Thymus (tissue), 11 donors: ENCODE data around the gene CDH13. TPM values are rescaled to one million over a fixed set of nuclear protein-coding genes. Genes with fewer than 3 reads are reported as not detected.

Experiments used
- DNase-seq, 9 donors: peaks; one replicate each; pipeline ENCODE4 v3.0.0-alpha.2; 2013; ENCODE audit warnings: low spot score in 9 of 9, low read depth in 6 of 9, missing footprints in 1 of 9
- H3K27ac ChIP-seq, 2 donors: one replicate each; pipeline ENCODE4 v1.5.1; 2013; ENCODE audit warnings: control low read depth in 1 of 2, low read depth in 1 of 2, low read length in 1 of 2, mild to moderate bottlenecking in 1 of 2, moderate library complexity in 1 of 2
- H3K27me3 ChIP-seq, 2 donors: one replicate each; pipeline ENCODE4 v1.5.1; 2013; ENCODE audit warnings: low read length in 1 of 2; ENCODE audit not compliant: control insufficient read depth in 2 of 2, insufficient read depth in 1 of 2
- H3K36me3 ChIP-seq, 2 donors: one replicate each; pipeline ENCODE4 v1.5.1; 2013; ENCODE audit warnings: low read length in 1 of 2, mild to moderate bottlenecking in 1 of 2, moderate library complexity in 1 of 2; ENCODE audit not compliant: control insufficient read depth in 2 of 2, insufficient read depth in 2 of 2
- H3K4me1 ChIP-seq, 2 donors: one replicate each; pipeline ENCODE4 v1.5.1; 2013; ENCODE audit warnings: low read length in 2 of 2; ENCODE audit not compliant: control insufficient read depth in 2 of 2, insufficient read depth in 2 of 2
- H3K4me3 ChIP-seq, 2 donors: one replicate each; pipeline ENCODE4 v1.5.1; 2013; ENCODE audit warnings: low read length in 2 of 2, control low read depth in 1 of 2, mild to moderate bottlenecking in 1 of 2
- H3K9me3 ChIP-seq, 2 donors: one replicate each; pipeline ENCODE4 v1.5.1; 2013; ENCODE audit warnings: low read length in 1 of 2, mild to moderate bottlenecking in 1 of 2; ENCODE audit not compliant: control insufficient read depth in 2 of 2, insufficient read depth in 1 of 2
- WGBS: extraction: QIAGEN DNeasy Blood & Tissue Kit; methylation state at CpG from one replicate; pipeline ENCODE4 v1.1.7; 2013; 5-methylcytosine and 5-hydroxymethylcytosine counted together
- polyA plus RNA-seq: library from polyadenylated mRNA; stranded (reverse); fragments of 200-250 nt; gene quantifications from one replicate; pipeline ENCODE4 v1.2.3, GENCODE V29; 2013
- total RNA-seq: library from RNA; stranded (reverse); fragments of 120-200 nt; gene quantifications from one replicate; pipeline ENCODE4 v1.2.4, GENCODE V29; 2013
- donor health status: healthy.

CDH13 gene
- total and polyA plus RNA-seq, 2 donors = 1.5 to 3.7 TPM

GRCh38 chr16:83619381-83620150 is 992.8 kb downstream of the CDH13 start:
- Histone ChIP-seq H3K36me3 (no peaks in the 10 kb centered on the region), H3K4me1 (no peaks in the 10 kb centered on the region), H3K27me3 (no peaks in the 10 kb centered on the region), H3K9me3 (no peaks in the 10 kb centered on the region), H3K4me3 (no peak overlapping the region), H3K27ac (no peak overlapping the region)
- DNase-seq = no peak
- 60% methylated on average over 12 of the region's 12 CpGs for WGBS

- 90% methylated on average over 7 of the region's 7 CpGs for WGBS
- H3K27ac ChIP-seq = no peak overlapping the region
- no peaks in the 10 kb centered on the region for H3K9me3 ChIP-seq
- no peaks in the 10 kb centered on the region for H3K4me1 ChIP-seq
- no peak overlapping the region for H3K4me3 ChIP-seq
- H3K27me3 ChIP-seq = no peaks in the 10 kb centered on the region
- DNase-seq = no peak
- H3K36me3 ChIP-seq = no peaks in the 10 kb centered on the region
Observed at GRCh38 chr16:83622010-83622409, 995.2 kb downstream of the CDH13 start.

DNA sequence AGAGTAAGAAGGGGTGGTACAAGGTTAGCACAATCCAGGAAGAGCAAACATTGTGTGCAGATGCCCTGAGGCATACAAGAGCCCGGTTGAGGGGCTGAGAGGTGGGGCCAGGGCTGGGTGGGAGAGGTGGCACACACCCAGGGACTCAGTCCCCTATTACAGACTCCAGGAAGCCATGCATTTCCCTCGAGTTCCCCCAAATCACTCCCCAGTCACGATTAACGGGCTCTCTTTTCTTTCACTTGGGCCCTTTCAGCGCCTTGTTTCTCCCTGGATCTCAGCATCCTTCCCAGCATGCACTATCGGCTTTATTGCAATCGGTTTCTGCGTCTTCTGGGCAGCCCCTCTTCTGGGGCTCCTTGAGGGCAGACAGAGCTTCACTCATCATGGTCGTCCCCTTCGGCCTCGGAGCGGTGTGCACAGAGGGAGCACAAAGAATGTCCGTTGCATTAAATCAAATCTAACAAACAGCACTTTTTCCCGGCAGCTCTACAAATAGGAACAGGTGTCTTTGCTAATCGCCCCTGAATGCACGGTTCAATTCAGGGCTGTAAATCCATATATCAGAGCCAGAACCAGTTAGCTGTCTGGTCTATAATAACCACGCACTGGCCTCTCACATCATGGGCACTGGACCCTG is 996.4 kb downstream of the CDH13 start:
- no peak overlapping the region for H3K27ac ChIP-seq
- no peaks in the 10 kb centered on the region for H3K4me1 ChIP-seq
- no peaks in the 10 kb centered on the region for H3K27me3 ChIP-seq
- no peaks in the 10 kb centered on the region for H3K36me3 ChIP-seq
- WGBS = 89% methylated on average over 17 of the region's 17 CpGs
- no peaks in the 10 kb centered on the region for H3K9me3 ChIP-seq
- DNase-seq = no peak
- no peak overlapping the region for H3K4me3 ChIP-seq

DNA sequence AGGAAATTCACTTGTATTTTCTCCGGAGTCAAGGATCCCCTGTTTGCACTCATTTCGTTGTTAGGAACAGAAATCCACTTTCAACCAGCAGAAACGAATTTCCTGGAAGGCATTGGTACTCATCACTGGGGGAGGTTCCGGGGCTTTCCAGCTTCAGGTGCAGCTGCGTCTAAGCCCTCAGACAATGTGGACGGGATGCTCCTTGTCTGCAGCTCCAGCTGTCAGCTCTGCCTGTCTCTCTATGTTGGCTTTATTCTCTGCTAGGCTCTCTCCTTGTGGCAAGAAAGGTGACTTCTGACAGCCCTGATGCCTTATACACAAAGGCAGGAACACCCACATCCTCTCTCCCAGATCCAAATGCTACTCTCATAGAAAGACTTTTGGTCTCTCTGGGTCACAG is 997.1 kb downstream of the CDH13 start:
- Histone ChIP-seq H3K4me1 (no peaks in the 10 kb centered on the region), H3K36me3 (no peaks in the 10 kb centered on the region), H3K27me3 (no peaks in the 10 kb centered on the region), H3K4me3 (no peak overlapping the region), H3K27ac (no peak overlapping the region), H3K9me3 (no peaks in the 10 kb centered on the region)
- 83% methylated on average over 6 of the region's 6 CpGs for WGBS
- no peak for DNase-seq

DNA sequence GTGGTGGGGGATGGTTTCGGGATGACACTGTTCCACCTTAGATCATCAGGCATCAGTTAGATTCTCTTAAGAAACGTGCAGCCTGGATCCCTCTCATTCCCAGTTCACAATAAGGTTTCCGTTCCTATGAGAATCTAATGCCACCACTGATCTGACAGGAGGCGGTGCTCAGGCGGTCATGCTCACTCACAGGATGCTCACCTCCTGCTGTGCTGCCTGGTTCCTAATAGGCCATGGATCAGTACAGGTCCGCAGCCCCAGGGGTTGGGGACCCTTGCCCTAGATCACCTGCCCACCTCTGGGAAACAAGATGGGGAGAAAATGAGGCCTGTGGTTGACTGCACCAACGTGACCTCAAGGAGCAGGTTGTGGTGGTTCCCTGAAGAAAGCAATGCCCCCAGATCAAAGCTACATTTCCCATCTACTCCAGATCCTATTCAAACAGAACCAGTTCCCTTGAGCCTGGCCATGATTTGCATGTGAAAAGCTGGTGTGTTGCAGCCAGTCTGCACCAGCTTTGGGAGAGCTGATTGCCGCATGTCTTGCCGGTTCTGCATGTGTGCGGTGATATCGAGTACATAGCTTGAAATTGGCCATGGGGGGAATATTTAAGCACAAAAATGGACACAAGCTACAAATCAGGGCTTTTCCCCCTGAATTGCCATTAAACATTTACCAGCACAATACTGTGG is 997.8 kb downstream of the CDH13 start:
- H3K36me3 ChIP-seq = no peaks in the 10 kb centered on the region
- no peaks in the 10 kb centered on the region for H3K9me3 ChIP-seq
- no peak overlapping the region for H3K27ac ChIP-seq
- 89% methylated on average over 11 of the region's 11 CpGs for WGBS
- H3K4me1 ChIP-seq = no peaks in the 10 kb centered on the region
- H3K27me3 ChIP-seq = no peaks in the 10 kb centered on the region
- no peak overlapping the region for H3K4me3 ChIP-seq
- no peak for DNase-seq

DNA sequence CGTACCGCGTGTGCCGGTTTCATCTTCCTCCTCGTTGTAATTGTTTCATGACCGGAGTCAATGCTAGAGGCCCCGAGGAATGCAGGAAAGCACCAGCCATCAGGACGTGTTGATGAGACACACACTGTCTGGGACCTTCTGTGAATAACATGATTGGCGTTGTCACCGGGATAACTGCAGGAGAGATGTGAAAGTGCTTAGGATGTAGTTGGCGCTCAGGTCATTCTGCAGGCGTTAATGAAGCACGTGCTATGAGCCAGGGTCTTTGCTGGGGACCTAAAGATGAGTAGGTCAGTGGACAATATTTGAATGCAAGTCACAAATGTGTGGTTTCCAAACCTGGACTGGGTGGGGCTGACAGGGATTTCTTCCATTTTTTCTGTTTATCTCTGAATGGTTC is 999.4 kb downstream of the CDH13 start:
- Histone ChIP-seq H3K9me3 (no peaks in the 10 kb centered on the region), H3K4me3 (no peak overlapping the region), H3K36me3 (no peaks in the 10 kb centered on the region), H3K27ac (no peak overlapping the region), H3K27me3 (no peaks in the 10 kb centered on the region), H3K4me1 (no peaks in the 10 kb centered on the region)
- 95% methylated on average over 13 of the region's 13 CpGs for WGBS
- no peak for DNase-seq

GRCh38 chr16:83626676-83627075 is 999.9 kb downstream of the CDH13 start:
- Histone ChIP-seq H3K27me3 (no peaks in the 10 kb centered on the region), H3K9me3 (no peaks in the 10 kb centered on the region), H3K4me1 (no peaks in the 10 kb centered on the region), H3K4me3 (no peak overlapping the region), H3K27ac (no peak overlapping the region), H3K36me3 (no peaks in the 10 kb centered on the region)
- no peak for DNase-seq
- 97% methylated on average over 13 of the region's 13 CpGs for WGBS

- no peaks in the 10 kb centered on the region for H3K36me3 ChIP-seq
- DNase-seq = no peak
- no peak overlapping the region for H3K4me3 ChIP-seq
- no peaks in the 10 kb centered on the region for H3K9me3 ChIP-seq
- 90% methylated on average over 7 of the region's 7 CpGs for WGBS
- H3K27ac ChIP-seq = no peak overlapping the region
- H3K27me3 ChIP-seq = no peaks in the 10 kb centered on the region
- H3K4me1 ChIP-seq = no peaks in the 10 kb centered on the region
Observed at GRCh38 chr16:83627996-83628395, 1001.2 kb downstream of the CDH13 start.

- H3K4me1 ChIP-seq = no peaks in the 10 kb centered on the region
- H3K27me3 ChIP-seq = no peaks in the 10 kb centered on the region
- 83% methylated on average over 3 of the region's 3 CpGs for WGBS
- H3K36me3 ChIP-seq = no peaks in the 10 kb centered on the region
- H3K4me3 ChIP-seq = no peak overlapping the region
- H3K27ac ChIP-seq = no peak overlapping the region
- H3K9me3 ChIP-seq = no peaks in the 10 kb centered on the region
- DNase-seq = no peak
Observed at GRCh38 chr16:83629426-83629825, 1002.7 kb downstream of the CDH13 start.
